Hepatocyte (in vitro differentiated cells): ENCODE results near the gene NCAPG2. TPM values are rescaled to one million over a fixed set of nuclear protein-coding genes. Genes with fewer than 3 reads are reported as not detected.

ENCODE experiments used
- DNase-seq: peaks from one replicate; pipeline ENCODE4 v3.0.0-alpha.2; 2016; ENCODE audit warnings: low spot score
- H2AFZ ChIP-seq: fragments of 200-600 bp; sonication (generic); 2 replicates; pipeline ENCODE4 v1.6.0; 2016; ENCODE audit warnings: antibody characterized with exemption, mild to moderate bottlenecking
- H3K27ac ChIP-seq: fragments of 200-600 bp; sonication (generic); 2 replicates; pipeline ENCODE4 v1.5.1; 2016; ENCODE audit warnings: mild to moderate bottlenecking
- H3K27me3 ChIP-seq: fragments of 200-600 bp; sonication (generic); 2 replicates; pipeline ENCODE4 v1.6.1; 2016
- H3K36me3 ChIP-seq: fragments of 200-600 bp; sonication (generic); replicated peaks from 2 replicates; pipeline ENCODE4 v1.5.1; 2016; ENCODE audit warnings: low read depth; ENCODE audit not compliant: insufficient read depth
- H3K4me1 ChIP-seq: fragments of 200-600 bp; sonication (generic); 2 replicates; pipeline ENCODE4 v1.5.1; 2016; ENCODE audit warnings: mild to moderate bottlenecking, moderate library complexity; ENCODE audit not compliant: insufficient read depth
- H3K4me2 ChIP-seq: fragments of 200-600 bp; sonication (generic); 2 replicates; pipeline ENCODE4 v1.6.0; 2016
- H3K4me3 ChIP-seq: fragments of 200-600 bp; sonication (generic); 2 replicates; pipeline ENCODE4 v1.5.1; 2016; ENCODE audit warnings: mild to moderate bottlenecking
- H3K79me2 ChIP-seq: fragments of 200-600 bp; sonication (generic); 2 replicates; pipeline ENCODE4 v1.6.0; 2017; ENCODE audit warnings: mild to moderate bottlenecking
- H3K9me2 ChIP-seq: fragments of 200-600 bp; sonication (generic); replicated peaks from 2 replicates; pipeline ENCODE4 v1.6.0; 2017; ENCODE audit warnings: mild to moderate bottlenecking; ENCODE audit not compliant: insufficient read depth
- H3K9me3 ChIP-seq: fragments of 200-600 bp; sonication (generic); 2 replicates; pipeline ENCODE4 v1.5.1; 2016; ENCODE audit warnings: low read depth, mild to moderate bottlenecking
- H4K20me1 ChIP-seq: fragments of 200-600 bp; sonication (generic); 2 replicates; pipeline ENCODE4 v1.6.0; 2016; ENCODE audit warnings: mild to moderate bottlenecking; ENCODE audit not compliant: insufficient read depth, poor library complexity, severe bottlenecking
- EZH2 ChIP-seq: fragments of 200-600 bp; sonication (generic); IDR thresholded peaks from 2 replicates; pipeline ENCODE4 v1.6.1; 2016; ENCODE audit warnings: antibody characterized with exemption, mild to moderate bottlenecking, borderline replicate concordance
- EZH2phosphoT487 ChIP-seq: fragments of 200-600 bp; sonication (generic); IDR thresholded peaks from one replicate; pipeline ENCODE4 v1.6.1; 2018; ENCODE audit warnings: antibody characterized with exemption, mild to moderate bottlenecking, low read depth, moderate library complexity; ENCODE audit not compliant: unreplicated experiment, severe bottlenecking
- WGBS: methylation state at CpG from one replicate; pipeline ENCODE4 v1.1.6; 2016; ENCODE audit warnings: low lambda C conversion rate; ENCODE audit errors: missing lambda C conversion rate; 5-methylcytosine and 5-hydroxymethylcytosine counted together
- polyA plus RNA-seq: library from polyadenylated mRNA; unstranded; fragments of >200 nt; fragmentation: Nextera tagmentation; extraction: Ambion mirVana; gene quantifications from 2 replicates; pipeline ENCODE4 v1.2.1, GENCODE V29; 2016
- total RNA-seq: library from RNA; depleted of rRNA; stranded (reverse); fragments of >200 nt; gene quantifications from 2 replicates; pipeline ENCODE4 v1.2.3, GENCODE V29; 2014
- TF ChIP-seq, protein P1 (sequence below): fragments of 200-600 bp; sonication (generic); IDR thresholded peaks from 2 replicates; pipeline ENCODE4 v1.5.1; 2016; ENCODE audit warnings: antibody characterized with exemption, mild to moderate bottlenecking; ENCODE audit not compliant: poor library complexity

Gene NCAPG2
- total and polyA plus RNA-seq, 2 experiments from 2014 or later: 6.2 to 9.5 TPM

DNA sequence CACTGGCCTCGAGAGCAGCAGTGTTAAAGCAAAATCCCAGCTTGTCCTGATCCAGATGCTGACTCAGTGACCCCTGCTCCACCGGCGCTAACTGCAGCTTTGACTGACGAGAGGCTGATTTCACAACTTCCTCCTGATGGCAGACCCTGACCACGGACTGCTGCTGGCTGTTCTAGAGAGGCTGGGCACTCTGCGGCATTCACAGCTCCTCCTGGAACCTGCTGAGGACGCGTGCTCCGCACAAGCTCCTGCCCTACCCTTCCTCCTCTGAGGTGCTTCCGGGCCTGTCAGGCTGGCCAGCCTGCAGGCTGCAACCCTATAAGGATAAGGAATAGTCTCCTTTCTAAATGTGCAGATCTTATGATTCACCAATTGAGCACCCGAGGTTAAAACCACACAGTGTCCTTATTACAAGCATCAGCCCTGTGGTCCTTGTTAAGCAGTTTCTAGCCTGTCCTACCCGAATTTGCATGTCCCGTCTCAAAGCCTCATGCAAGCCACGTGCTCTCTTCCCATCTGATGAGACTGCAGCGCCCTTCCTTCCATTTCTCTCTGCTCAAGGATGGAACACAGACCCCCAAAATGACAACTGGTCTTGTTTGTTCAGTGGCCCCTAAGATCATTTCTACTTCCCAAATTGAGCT is 35.5 kb upstream of the NCAPG2 start:
- 62% methylated on average over 15 of the region's 15 CpGs for WGBS
- peak; percentile 73 for DNase-seq
- Histone ChIP-seq H3K4me1 (peaks cover 13% of the 10 kb centered on the region), H3K4me3 (no peak overlapping the region), H2AFZ (no peak overlapping the region), H4K20me1 (no peaks in the 10 kb centered on the region), H3K27me3 (no peaks in the 10 kb centered on the region), H3K9me2 (no peaks in the 10 kb centered on the region), H3K27ac (peak overlapping the region; percentile 71), H3K36me3 (no peaks in the 10 kb centered on the region), H3K79me2 (no peaks in the 10 kb centered on the region), H3K9me3 (no peaks in the 10 kb centered on the region), H3K4me2 (peak overlapping the region; percentile 24)
- TF ChIP-seq, protein P1, sequence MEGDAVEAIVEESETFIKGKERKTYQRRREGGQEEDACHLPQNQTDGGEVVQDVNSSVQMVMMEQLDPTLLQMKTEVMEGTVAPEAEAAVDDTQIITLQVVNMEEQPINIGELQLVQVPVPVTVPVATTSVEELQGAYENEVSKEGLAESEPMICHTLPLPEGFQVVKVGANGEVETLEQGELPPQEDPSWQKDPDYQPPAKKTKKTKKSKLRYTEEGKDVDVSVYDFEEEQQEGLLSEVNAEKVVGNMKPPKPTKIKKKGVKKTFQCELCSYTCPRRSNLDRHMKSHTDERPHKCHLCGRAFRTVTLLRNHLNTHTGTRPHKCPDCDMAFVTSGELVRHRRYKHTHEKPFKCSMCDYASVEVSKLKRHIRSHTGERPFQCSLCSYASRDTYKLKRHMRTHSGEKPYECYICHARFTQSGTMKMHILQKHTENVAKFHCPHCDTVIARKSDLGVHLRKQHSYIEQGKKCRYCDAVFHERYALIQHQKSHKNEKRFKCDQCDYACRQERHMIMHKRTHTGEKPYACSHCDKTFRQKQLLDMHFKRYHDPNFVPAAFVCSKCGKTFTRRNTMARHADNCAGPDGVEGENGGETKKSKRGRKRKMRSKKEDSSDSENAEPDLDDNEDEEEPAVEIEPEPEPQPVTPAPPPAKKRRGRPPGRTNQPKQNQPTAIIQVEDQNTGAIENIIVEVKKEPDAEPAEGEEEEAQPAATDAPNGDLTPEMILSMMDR: peak; percentile 19
- TF ChIP-seq EZH2phosphoT487: no peak

DNA sequence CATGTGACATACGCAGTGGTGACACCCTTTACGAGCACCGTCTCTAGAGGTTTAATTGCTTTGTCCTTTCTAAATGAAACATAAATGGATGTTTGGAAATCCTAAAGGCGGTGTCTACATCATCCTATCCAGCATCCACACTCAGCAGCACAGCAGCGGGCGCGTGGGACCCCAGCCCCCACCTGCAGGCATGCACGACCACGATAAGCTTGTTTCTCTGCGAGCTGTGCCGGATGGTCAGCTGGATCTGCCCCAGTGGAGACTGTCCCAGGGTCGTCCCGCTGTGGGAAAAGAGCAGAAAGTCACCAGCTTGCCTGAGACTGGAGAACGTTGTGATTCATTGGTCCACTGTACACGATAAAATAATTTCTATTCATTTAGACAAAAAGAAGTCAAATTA is 34.2 kb upstream of the NCAPG2 start:
- H3K4me3 ChIP-seq: no peak overlapping the region
- H3K79me2 ChIP-seq: no peaks in the 10 kb centered on the region
- no peaks in the 10 kb centered on the region for H3K9me3 ChIP-seq
- no peak for TF ChIP-seq EZH2
- no peak for TF ChIP-seq EZH2phosphoT487
- TF ChIP-seq, protein P1: no peak
- H3K4me2 ChIP-seq: no peak overlapping the region
- no peaks in the 10 kb centered on the region for H3K27me3 ChIP-seq
- peaks cover 13% of the 10 kb centered on the region for H3K4me1 ChIP-seq
- no peaks in the 10 kb centered on the region for H3K36me3 ChIP-seq
- WGBS: 96% methylated on average over 15 of the region's 15 CpGs
- H2AFZ ChIP-seq: no peak overlapping the region
- no peak overlapping the region for H3K27ac ChIP-seq
- H4K20me1 ChIP-seq: no peaks in the 10 kb centered on the region
- no peaks in the 10 kb centered on the region for H3K9me2 ChIP-seq
- DNase-seq: no peak

DNA sequence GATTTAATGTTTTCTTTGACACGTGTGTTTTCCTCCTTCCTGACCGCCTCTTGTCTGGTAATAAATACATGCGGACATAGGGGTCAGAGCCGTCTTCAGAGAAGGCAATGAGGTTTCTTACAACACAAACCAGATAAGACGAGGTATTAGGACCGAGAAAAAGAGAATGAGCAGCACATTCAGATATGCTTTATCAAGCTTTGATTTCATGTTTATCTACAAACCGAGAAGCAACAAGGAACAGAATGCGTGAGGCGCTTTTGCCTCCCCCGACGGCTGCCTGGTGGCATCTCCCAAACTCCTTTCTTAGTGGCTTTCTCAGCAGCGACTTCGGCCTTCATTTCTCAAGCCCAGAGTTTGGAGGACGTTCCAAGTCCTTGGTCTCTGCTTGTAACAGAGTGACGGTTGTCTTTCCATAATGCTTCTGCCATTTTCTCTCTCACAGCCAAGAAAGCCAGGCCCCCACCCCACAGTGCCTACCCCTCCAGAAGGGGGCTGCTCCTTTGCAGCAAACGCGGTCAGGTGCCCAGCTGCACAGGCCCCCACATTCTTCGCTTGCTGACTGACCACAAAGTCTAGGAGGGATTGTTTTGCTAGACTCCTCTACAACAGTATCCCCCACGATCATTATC is 32.6 kb upstream of the NCAPG2 start:
- Histone ChIP-seq H3K36me3 (no peaks in the 10 kb centered on the region), H3K27me3 (no peaks in the 10 kb centered on the region), H3K4me3 (no peak overlapping the region), H3K4me2 (no peak overlapping the region), H4K20me1 (no peaks in the 10 kb centered on the region), H3K9me2 (no peaks in the 10 kb centered on the region), H3K27ac (no peak overlapping the region), H3K79me2 (no peaks in the 10 kb centered on the region), H3K9me3 (no peaks in the 10 kb centered on the region), H2AFZ (no peak overlapping the region), H3K4me1 (peaks cover 13% of the 10 kb centered on the region)
- TF ChIP-seq, protein P1: no peak
- TF ChIP-seq EZH2phosphoT487 (no peak), EZH2 (no peak)
- WGBS: 91% methylated on average over 19 of the region's 19 CpGs
- no peak for DNase-seq
